TTC549 (cell line): Measurements from ENCODE around the gene PARG.
A peak's percentile ranks its signal among the peaks of the same experiment; 100 is the strongest.
"Not testable (repeated sequence)": the region's sequence is repeated elsewhere in the genome, so short reads cannot be mapped to it uniquely, and the experiment has no call there.

Experiments
- FAIRE-seq: peaks from 2 replicates; lab custom pipeline; 2012; peaks lifted over from hg19 to GRCh38; lab: Jason Lieb, UNC

The PARG gene

DNA sequence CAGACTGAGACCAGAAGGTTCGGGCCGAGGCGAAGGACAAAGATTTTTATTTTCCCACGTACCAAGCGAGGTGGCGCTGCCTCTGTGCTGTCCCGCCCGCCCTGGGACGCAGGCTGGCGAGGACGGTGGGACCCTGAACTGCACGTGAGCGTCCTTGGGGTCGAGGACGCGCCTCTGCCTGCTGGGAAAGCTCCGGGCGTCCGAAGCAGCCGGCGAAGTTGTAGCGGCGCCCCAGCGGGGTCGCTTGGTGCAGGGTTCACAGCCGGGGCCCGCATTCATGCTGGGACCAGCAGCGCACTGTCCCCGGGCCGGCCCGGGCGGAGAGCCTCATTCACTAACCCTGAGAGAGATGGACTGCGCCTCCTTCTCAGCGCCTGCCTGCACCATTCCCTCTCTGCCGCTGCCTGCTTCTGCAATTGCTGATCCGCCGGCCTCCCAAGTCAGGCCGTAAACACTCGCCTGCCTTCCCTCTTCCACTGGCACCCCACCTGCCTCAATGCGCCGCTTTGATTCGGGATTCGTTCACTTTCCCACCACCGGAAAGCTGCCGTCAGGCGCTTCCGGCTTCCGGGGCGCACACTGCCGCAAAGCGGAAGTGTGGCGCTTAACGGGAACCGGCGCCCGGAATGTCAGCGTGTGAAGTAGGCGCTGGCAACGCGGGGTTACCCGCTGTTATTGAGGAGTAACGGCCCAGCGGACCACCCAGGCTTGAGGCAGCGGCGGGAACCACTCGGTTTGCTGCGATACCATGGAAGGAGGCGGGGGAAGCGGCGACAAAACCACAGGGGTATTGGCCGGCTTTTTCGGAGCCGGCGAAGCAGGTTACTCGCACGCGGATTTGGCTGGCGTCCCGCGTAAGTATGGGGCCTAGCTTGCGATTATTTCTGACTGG, at the start of gene PARG, which contains the start of gene TIMM23B:
Gene PARG (minus strand): TSS at position 581 of the 892 bp plus-strand sequence. CDS start 302 bp downstream, at position 279.
Gene TIMM23B (plus strand): TSS at position 607 of the 892 bp plus-strand sequence. CDS start 142 bp downstream, at position 749.
- FAIRE-seq = not testable (repeated sequence)

DNA sequence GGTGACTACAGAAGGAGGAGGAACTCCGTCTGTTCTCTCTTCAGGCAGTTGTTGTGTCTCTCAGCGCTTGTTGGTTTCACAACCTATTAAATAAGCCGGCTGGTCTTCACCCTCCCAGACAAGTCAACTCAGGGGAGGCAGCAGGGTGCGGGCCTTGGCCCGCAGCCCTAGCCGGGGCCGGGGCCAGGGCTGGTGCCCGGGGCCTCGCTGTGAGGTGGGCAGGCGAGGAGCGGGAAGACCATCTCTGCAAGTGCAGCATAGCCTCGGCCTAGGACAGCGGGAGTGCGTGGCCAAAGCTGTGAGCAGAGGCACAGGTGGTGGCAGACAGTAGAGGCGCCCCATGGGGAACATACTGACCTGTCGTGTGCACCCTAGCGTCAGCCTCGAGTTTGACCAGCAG, 46.5 kb upstream of the PARG start, which contains the start of gene AGAP6:
Gene AGAP6 (plus strand): TSS at position 31 of the 400 bp plus-strand sequence. CDS start 310 bp downstream, at position 341.
- FAIRE-seq = not testable (repeated sequence)

DNA sequence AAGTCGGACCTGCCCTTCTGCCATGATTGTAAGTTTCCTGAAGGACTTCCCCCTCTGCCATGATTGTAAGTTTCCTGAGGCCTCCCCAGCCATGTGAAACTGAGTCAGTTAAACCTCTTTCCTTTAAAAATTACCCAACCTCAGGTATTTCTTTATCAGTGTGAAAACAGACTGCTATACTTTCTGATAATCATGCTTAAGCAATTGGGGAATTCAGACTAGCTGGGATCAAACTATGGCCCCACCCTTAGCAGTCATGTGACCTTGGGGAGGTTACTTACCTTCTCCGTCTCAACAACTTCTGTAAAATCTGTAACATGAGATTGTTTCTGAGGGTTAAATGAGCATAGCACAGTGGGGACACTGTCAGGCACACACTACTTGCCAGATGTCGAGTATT, 45.4 kb upstream of the PARG start:
- FAIRE-seq = not testable (repeated sequence)

DNA sequence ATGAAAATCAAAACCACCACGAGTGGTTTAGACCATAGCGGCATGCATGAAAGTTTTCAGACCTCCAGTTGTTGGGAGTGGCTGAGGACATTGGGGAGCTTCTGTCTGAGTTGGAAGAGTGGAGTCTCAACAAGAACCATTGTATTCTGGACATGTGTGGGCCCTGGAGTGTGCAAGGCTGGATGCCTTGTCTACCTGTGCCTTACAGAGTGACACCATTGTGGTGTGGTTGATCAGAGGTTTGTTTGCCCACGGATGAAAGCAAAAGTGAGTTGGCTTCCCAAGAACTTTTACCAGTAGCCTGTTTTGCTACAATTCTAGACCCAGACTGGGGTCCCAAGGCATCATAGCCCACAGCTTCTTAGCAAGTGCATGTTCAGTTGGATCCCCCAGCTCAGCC, 35.9 kb upstream of the PARG start:
- FAIRE-seq = not testable (repeated sequence)

DNA sequence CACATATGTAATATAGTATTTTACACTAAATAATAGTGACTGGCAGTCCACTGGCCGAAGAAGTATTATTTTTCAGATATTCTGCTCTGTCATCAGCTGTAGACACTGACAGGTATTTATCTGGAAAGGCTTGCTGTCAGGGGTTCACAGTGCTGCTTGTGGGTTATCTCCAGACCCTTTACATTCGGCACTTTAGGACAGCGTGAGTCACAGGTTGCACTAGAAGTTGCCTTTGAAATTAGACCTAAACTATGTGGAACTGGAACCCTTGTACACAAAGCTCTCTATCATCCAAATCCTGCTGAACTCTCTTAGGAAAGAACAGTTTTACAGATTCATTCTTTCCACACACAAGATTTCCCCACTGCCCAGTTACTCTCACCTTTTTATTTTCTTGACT, 30.3 kb upstream of the PARG start:
- not testable (repeated sequence) for FAIRE-seq

DNA sequence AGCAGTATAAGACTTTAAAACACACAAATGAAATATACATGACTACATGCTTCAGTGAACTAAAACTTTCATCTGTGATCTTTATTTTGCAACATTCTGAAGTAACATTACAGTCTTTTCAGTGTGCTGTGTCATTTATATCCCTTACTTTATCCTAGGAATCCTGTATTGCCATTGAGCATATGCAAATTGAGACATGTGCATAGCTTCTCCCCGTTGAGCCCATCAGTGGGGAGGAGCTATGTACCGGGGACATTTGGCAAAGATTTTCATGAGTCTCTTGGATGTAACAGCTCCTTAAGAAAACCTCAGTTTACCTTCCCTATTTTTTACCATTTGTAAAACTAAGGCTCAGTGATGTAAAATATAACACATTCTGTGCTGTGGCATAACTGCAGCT, 29.6 kb upstream of the PARG start:
- not testable (repeated sequence) for FAIRE-seq

DNA sequence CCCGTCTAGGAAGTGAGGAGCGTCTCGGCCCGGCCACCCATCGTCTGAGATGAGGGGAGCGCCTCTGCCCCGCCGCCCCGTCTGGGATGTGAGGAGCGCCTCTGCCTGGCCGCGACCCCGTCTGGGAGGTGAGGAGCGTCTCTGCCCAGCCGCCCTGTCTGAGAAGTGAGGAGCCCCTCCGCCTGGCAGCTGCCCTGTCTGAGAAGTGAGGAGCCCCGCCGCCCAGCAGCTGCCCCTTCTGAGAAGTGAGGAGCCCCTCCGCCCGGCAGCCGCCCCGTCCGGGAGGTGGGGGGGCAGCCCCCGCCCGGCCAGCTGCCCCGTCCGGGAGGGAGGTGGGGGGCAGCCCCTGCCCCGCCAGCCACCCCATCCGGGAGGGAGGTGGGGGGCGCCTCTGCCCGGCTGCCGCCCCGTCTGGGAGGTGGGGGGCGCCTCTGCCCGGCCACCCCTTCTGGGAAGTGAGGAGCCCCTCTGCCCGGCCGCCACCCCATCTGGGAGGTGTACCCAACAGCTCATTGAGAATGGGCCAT, 28.6 kb upstream of the PARG start:
- not testable (repeated sequence) for FAIRE-seq

DNA sequence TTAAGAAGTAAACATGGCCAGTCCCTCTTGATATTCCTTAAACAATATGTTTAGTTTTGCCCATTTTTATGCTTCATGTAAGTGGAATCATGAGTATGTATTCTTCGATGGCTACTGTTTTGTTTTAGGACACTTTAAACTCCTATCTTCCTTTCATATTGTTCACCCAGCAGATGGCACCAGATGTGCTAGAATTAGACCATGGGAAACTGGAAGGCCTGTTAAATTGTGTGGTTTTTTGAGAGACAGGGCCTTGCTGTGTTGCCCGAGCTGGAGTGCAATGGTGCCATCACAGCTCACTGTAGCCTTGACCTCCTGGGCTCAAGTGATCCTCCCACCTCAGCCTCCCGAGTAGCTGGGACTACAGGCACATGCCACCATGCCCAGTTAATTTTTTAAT, 11.3 kb upstream of the PARG start:
- peak; percentile 70 for FAIRE-seq

DNA sequence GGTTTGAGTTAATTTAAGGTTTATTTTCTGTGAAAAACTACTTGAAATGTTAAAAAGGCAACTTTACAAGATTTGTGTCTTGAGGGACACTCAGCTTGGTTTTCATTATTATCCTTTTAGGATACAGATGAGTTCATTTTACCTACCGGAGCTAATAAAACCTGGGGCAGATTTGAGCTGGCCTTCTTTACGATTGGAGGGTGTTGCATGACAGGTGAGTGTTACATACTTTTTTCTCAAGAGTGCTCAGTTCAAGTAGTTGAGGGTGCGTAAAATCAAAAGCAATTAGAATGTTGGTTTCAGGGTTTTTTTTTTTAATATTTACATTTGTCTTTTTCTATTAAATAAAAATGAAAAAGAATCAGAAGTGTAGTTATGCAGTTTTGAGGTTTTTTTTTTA, 10.2 kb upstream of the PARG start:
- not testable (repeated sequence) for FAIRE-seq

DNA sequence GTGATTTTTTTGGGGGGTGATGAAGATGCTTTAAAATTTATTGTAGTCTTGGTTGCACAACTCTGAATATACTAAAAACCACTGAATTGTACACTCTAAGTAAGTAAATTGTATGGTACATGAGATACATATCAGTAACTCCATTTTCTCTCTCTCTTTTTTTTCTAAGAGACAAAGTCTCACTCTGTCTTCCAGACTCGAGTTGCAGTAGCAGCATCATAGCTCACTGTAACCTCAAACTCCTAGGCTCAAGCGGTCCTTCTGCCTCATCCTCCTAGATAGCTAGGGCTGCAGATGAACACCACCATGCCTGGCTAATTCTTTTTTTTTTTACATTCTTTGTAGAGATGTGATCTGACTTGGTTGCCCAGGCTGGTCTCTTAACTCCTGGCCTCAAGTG, 6.9 kb upstream of the PARG start:
- FAIRE-seq = not testable (repeated sequence)

DNA sequence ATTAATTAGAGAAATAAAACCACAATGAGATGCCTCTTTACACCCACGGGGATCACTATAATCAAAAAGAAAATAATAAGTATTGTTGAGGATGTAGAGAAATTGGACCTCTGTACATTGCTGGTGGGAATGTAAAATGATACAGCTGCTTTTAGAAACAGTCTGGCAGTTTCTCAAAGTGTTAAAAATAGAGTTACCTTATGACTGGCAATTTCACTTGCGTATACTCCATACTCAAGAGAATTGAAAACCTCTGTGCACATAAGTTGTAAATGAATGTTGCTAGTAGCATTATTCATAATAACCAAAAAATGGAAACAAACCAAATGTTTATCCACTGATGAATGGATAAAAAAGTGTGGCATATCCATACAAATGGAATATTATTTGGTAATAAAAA, 6.3 kb upstream of the PARG start:
- not testable (repeated sequence) for FAIRE-seq

DNA sequence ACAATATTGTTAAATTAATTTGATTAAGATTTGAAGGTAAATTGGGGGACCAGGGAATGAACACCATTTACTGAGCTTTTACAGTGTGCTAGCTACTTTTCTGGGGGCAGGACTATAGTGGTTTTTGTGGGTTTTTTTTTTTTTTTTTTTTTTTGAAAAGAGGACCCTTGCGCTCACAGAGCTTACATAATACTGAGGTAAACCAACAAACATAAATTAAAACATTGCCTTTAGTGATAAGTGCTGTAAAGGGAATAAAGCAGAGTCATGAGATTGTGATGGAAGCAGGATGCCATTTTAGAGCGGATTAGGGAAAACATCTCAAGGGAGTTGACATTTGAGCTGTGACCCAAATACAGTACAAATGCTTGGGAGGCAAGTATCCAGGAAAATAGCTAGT, 1.8 kb upstream of the PARG start:
- not testable (repeated sequence) for FAIRE-seq

DNA sequence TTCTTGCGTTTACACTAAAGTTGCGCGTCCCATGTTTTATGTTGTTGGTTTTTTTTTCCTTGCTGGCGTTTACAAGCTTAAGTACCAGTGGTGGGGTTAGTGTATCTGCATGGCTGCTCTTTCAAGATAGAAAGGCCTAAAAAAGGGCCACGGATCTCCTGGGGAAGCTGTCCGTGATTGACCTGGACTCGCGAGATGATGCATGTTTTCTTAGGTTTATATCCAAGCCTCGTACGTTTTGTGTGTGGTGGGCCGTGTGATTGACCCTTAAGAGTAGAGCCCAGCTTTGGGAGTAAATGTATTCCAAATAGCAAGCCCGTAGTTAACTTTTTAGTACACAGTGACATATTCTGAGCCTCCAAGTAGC, 495 bp upstream of the PARG start:
- FAIRE-seq = not testable (repeated sequence)

DNA sequence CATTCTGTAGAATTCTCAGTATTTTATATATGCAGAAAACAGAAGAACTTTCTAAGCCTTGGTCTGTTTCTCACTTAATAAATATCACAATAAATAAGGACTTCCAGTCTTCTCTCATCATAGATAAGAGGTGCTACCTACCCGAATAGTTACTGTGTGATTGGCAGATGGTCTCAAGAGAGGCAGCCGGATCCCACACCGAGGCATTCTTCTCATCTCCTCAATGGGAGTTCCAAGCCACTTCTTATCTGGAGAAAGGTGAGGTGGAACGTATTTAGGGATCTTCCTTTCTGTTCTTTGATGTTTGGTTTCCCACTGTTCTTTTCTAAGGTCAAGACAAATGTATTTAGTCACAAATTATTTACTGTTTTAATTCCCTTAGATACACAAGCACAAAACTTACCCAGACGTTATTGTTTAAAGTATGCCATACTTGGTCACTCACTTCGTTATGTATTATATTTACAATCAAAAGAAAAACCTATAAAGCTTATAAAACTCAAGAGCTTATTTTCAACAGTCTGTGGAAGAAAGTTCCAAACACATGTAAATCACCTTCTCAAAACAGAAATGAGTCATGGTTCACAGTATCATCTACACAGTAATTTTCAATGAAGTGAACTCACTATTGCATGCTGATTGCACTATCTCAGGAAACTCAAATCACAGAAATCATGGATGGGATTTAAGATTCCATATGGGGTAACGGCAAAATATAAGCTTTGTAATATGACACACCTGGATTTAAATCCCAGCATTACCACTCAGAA, 9.7 kb downstream of the PARG start:
- not testable (repeated sequence) for FAIRE-seq

DNA sequence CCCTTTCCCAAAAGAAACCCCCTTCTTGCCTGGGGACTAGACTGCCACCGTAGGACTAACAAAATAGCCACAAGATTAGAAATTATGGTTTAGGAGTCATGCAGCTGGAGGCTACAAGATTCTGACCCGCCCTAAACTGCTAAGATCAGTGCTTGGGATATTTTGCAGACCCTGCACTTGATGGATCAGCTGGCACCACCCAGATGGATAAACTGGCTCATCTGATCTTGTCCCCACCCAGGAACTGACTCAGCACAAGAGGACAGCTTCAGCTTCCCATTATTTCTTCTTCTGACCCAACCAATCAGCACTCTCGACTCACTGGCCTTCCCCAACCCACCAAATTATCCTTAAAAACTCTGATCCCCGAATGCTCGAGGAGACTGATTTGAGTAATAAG, 10.6 kb downstream of the PARG start:
- FAIRE-seq = not testable (repeated sequence)

DNA sequence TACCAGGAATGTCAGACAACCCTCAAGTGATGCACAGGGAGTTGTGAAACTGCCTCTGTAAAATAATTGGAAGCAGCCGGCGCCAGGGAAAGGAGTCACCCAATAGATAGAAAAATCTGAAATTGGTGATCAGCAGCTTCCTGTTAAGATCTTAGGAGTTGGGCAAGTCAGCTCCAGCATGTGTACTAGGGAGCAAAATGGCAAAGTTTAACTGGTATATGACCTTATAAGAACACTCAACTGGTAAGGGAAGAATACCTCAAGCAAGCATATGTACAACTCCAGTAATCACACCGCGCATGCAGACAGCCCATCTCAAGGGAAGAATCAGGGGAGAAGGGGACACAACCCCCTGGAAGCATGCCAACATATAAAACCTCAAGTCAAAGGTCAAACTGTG, 18.3 kb downstream of the PARG start:
- FAIRE-seq = not testable (repeated sequence)

DNA sequence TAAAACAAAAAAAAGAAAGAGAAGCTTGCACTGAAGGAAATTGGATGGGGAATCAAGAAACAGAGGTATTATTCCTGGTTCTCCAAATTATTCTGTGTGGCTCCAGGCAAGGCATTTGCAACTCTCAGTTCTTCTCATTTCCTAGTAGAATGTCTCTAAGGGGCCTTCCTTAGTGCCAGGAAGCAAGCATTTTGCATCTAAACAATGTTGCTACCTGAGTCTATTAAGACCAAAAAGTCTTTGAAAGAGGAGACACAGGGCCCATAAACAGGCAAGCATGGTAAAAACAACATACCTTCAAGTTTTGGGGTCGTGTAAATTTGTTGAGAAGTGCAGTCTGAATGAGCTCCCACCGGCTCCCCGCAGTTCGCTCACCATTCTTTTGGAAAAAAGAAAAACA, 19.8 kb downstream of the PARG start:
- FAIRE-seq = not testable (repeated sequence)

DNA sequence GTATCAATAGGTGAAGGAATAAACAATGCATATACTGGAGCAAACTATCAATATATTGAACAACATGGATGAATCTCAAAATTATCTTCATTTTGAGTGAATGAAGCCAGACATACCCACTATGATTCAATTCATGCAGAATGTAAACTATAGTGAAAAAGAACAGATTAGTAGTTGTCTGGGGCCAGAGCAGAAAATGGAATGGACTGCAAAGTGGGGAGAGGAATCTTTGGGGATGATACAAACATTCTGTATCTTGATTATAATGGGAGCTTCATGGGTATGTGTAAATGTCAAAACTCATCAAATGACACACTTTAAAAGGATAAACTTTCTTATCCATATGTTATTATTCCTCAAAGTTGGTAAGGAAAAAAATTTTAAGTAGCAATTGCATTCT, 23.9 kb downstream of the PARG start:
- FAIRE-seq = not testable (repeated sequence)

DNA sequence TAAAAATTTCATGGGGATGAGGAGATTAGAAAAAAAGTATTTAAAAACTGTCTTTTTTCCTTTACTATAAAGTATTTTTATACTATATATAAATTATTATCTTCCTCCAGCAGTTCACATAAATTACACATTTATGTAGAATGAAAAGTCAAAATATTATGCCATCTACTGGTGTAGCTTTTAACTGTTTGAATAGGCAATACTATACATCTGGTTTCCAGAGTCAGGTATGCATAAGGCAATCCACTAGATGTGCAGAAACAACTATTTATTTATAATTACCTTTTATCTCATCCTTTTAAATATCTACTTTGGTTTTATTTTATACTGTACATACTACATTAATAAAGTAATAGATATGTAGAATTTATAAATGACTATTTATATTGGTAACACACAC, 25.4 kb downstream of the PARG start:
- peak; percentile 28 for FAIRE-seq

DNA sequence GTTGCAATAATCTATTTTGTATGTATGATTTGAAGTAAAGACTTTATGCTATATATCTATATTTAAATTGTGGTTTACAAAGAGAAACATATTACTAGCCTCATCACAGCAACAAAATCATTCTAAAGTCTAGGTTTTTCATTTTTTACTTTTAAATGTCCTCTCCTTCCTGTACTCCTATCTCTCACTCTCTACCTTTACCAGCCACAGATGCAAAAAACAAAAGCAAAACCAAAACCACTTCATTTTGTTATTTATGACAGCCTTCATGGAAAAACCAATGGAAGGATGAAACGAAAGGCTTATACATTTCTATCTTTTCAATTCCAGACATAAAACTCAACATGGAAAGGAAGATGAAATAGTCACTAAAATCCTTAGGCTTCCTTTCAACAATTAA, 31.5 kb downstream of the PARG start:
- not testable (repeated sequence) for FAIRE-seq

DNA sequence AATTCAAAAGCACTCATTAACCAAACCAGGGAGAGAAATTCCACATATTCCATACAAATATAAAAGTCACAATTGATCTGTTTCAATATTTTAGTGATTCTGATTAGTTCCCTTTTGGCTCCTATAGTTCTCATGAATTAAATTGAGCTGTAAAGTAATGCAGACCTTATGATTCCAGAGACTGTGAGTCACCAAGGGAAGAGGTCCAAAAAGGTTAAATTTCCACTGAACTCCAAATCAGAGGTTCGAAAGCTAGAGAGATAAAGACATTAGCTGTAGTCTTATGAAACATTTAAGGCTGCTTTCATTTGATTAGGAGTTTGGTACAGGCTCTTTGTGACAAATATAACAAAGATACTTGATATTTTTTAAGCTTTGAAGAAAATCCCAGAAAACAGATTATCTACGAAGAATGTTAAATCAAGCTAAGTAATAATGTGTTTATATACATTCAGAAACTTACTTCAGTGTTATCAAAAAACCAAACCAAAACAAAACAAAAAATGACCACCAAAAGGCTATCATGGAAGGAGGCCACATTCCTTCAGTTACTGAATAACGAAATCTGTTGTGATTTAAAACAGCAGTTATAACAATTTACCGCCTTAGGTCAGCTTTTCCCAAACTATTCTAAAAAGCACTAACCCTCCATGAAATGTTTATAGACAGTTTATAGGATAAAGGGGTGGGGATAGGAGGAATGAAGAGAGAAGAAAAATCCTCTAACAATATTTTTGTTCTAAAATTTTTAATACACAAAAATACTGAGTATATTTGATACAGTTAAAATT, 33.3 kb downstream of the PARG start:
- FAIRE-seq = not testable (repeated sequence)

DNA sequence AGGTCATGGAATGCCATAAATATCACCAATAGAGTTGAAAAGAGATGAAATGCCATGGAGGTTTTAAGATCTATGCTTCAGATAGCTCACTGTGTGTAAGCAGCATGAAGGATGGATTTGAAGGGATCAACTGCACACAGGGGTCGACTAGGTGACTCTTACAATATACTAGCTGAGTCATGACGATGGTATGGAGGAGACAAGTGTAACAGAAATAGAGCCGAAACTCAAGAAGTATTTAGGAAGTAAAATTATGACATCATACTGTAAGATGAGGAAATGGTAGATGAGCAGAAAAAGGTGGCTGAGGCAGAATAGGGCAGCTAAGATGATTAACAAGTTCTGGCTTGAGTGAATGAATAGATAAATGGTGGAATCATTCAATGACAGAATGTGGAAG, 38.0 kb downstream of the PARG start:
- not testable (repeated sequence) for FAIRE-seq
